Spinal cord (tissue), 10 donors: ENCODE measurements around the gene SLC12A5. TPM values are rescaled to one million over a fixed set of nuclear protein-coding genes. Genes with fewer than 3 reads are reported as not detected.

ENCODE experiments used
- DNase-seq, 6 donors: peaks; one replicate each; pipeline versions ENCODE4 v3.0.0 to v3.0.0-alpha.2; 2013 to 2015; ENCODE audit warnings: low spot score in 6 of 6, low read depth in 4 of 6
- H3K27ac ChIP-seq: one replicate; pipeline ENCODE4 v1.5.1; 2013; ENCODE audit warnings: low read depth, low read length, control low read depth
- H3K27me3 ChIP-seq: one replicate; pipeline ENCODE4 v1.6.1; 2013; ENCODE audit warnings: low read length; ENCODE audit not compliant: control insufficient read depth, insufficient read depth
- H3K36me3 ChIP-seq: one replicate; pipeline ENCODE4 v1.6.1; 2013; ENCODE audit warnings: low read length; ENCODE audit not compliant: control insufficient read depth, insufficient read depth
- H3K4me1 ChIP-seq: one replicate; pipeline ENCODE4 v1.6.1; 2013; ENCODE audit warnings: low read length; ENCODE audit not compliant: control insufficient read depth, insufficient read depth
- H3K4me3 ChIP-seq: one replicate; pipeline ENCODE4 v1.5.1; 2013; ENCODE audit warnings: low read depth, low read length, control low read depth
- H3K9me3 ChIP-seq: one replicate; pipeline ENCODE4 v1.6.1; 2013; ENCODE audit warnings: low read length; ENCODE audit not compliant: control insufficient read depth, insufficient read depth
- WGBS: methylation state at CpG from one replicate; pipeline ENCODE4 v1.1.5; 2013; ENCODE audit warnings: missing lambda C conversion rate; ENCODE audit not compliant: insufficient coverage; 5-methylcytosine and 5-hydroxymethylcytosine counted together
- polyA plus RNA-seq, 2 donors: library from polyadenylated mRNA; unstranded; fragments of 120-200 nt; gene quantifications; one replicate each; pipeline ENCODE4 v1.2.1, GENCODE V29; 2013; ENCODE audit not compliant: insufficient read length in 2 of 2
- total RNA-seq, 2 donors: library from RNA; depleted of rRNA in 1 of 2; stranded (reverse); fragments of 120-200 nt in 1 of 2; fragments of >200 nt in 1 of 2; gene quantifications; one replicate each; pipeline versions ENCODE4 v1.2.3 to v1.2.4, GENCODE V29; 2013 to 2014
- donor health status: healthy.

The SLC12A5 gene
- total and polyA plus RNA-seq, 4 donors = 26.2 to 191 (median 130) TPM

DNA sequence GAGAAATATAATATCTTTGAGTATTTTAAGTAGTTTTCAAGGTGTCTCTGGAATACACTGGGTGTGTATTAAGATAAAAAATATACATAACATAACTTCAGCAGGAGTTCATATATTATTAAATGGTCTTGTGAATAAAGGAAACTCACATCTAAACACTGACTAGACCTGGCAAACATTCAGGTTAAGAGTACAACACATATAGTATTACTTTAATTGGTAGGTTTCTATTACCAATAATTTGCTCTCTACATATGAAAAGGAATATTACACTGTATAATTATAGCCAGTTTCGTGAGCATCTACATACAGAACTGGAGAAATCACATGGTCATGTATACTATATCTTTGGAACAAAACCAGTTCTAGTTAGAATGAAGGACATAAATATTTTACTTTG lies 52.1 kb downstream of the SLC12A5 start:
- Histone ChIP-seq H3K36me3 (peaks cover 9% of the 10 kb centered on the region), H3K27me3 (no peaks in the 10 kb centered on the region), H3K4me1 (peaks cover 11% of the 10 kb centered on the region), H3K9me3 (no peaks in the 10 kb centered on the region), H3K4me3 (no peak overlapping the region), H3K27ac (no peak overlapping the region)
- DNase-seq = no peak
- no CpG with 5 or more reads among the region's 1 CpG for WGBS

GRCh38 chr20:46083101-46083500 lies 54.1 kb downstream of the SLC12A5 start:
- WGBS = 60% methylated on average over 4 of the region's 6 CpGs
- H3K4me1 ChIP-seq = peaks cover 10% of the 10 kb centered on the region

DNA sequence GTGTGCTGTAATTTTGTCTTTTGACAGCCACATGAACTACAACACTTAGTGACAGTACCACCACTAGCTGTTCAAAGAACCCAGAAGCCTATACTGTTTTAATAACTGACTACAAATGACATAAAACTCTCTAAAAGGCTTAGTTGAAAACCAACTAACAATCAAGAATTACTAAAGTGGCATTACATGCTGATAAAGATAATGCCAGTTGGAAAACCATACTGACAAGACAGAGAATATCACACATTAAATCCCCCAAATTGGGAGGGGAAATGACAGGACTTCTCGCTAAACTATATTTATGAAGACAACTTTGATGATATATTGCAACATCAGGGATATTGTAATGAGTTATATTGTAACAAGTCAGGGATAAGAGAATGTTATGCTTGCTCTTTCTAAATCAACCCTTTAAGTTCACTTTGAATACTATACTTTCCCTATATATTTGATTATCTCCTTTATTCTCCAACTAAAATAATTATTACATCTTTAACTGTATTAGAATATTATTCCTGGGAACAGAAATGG lies 54.6 kb downstream of the SLC12A5 start:
- H3K27ac ChIP-seq = no peak overlapping the region
- H3K4me1 ChIP-seq = peaks cover 10% of the 10 kb centered on the region
- no peaks in the 10 kb centered on the region for H3K9me3 ChIP-seq
- no peak overlapping the region for H3K4me3 ChIP-seq
- no peaks in the 10 kb centered on the region for H3K27me3 ChIP-seq
- H3K36me3 ChIP-seq = peaks cover 5% of the 10 kb centered on the region
- no peak for DNase-seq
- no CpG with 5 or more reads among the region's 1 CpG for WGBS

More at GRCh38 chr20:46083101-46083500, 54.1 kb downstream of the SLC12A5 start:
- Histone ChIP-seq H3K27ac (no peak overlapping the region), H3K27me3 (no peaks in the 10 kb centered on the region), H3K4me3 (no peak overlapping the region), H3K9me3 (no peaks in the 10 kb centered on the region), H3K36me3 (peaks cover 5% of the 10 kb centered on the region)
- no peak for DNase-seq

- Histone ChIP-seq H3K27me3 (no peaks in the 10 kb centered on the region), H3K27ac (no peak overlapping the region), H3K4me1 (peaks cover 4% of the 10 kb centered on the region), H3K36me3 (peaks cover 2% of the 10 kb centered on the region), H3K4me3 (no peak overlapping the region), H3K9me3 (no peaks in the 10 kb centered on the region)
- WGBS = 83% methylated on average over 3 of the region's 3 CpGs
- no peak for DNase-seq
Measured at GRCh38 chr20:46084805-46085178, 55.8 kb downstream of the SLC12A5 start.

- H3K27me3 ChIP-seq = no peaks in the 10 kb centered on the region
- peaks cover 2% of the 10 kb centered on the region for H3K36me3 ChIP-seq
- DNase-seq = peak in 1 of 6 donors; percentile 78
- H3K4me1 ChIP-seq = peaks cover 4% of the 10 kb centered on the region
- H3K9me3 ChIP-seq = no peaks in the 10 kb centered on the region
- H3K4me3 ChIP-seq = no peak overlapping the region
- WGBS = 80% methylated on average over 1 of the region's 4 CpGs
- H3K27ac ChIP-seq = no peak overlapping the region
Measured at GRCh38 chr20:46085179-46085851, 56.3 kb downstream of the SLC12A5 start.

GRCh38 chr20:46087161-46087560 lies 58.1 kb downstream of the SLC12A5 start:
- no peak overlapping the region for H3K27ac ChIP-seq
- no peaks in the 10 kb centered on the region for H3K27me3 ChIP-seq
- H3K36me3 ChIP-seq = peaks cover 2% of the 10 kb centered on the region
- peak in 1 of 6 donors; percentile 45 for DNase-seq
- no peak overlapping the region for H3K4me3 ChIP-seq
- WGBS = 100% methylated on average over 1 of the region's 8 CpGs
- no peaks in the 10 kb centered on the region for H3K9me3 ChIP-seq
- peaks cover 4% of the 10 kb centered on the region for H3K4me1 ChIP-seq

GRCh38 chr20:46088409-46089166 lies 59.6 kb downstream of the SLC12A5 start:
- Histone ChIP-seq H3K4me3 (peak overlapping the region; percentile 81), H3K9me3 (no peaks in the 10 kb centered on the region), H3K27me3 (no peaks in the 10 kb centered on the region), H3K36me3 (peaks cover 2% of the 10 kb centered on the region), H3K27ac (peak overlapping the region; percentile 90), H3K4me1 (peaks cover 4% of the 10 kb centered on the region)
- peak in 2 of 6 donors; percentile 30 to 32 for DNase-seq
- WGBS = 2% methylated on average over 19 of the region's 22 CpGs

GRCh38 chr20:46089167-46089416 lies 60.1 kb downstream of the SLC12A5 start:
- no peaks in the 10 kb centered on the region for H3K27me3 ChIP-seq
- peak overlapping the region; percentile 81 for H3K4me3 ChIP-seq
- no peaks in the 10 kb centered on the region for H3K9me3 ChIP-seq
- H3K27ac ChIP-seq = peak overlapping the region; percentile 90
- DNase-seq = no peak
- peaks cover 4% of the 10 kb centered on the region for H3K4me1 ChIP-seq
- WGBS = under 1% methylated on average over 31 of the region's 31 CpGs
- peaks cover 2% of the 10 kb centered on the region for H3K36me3 ChIP-seq

DNA sequence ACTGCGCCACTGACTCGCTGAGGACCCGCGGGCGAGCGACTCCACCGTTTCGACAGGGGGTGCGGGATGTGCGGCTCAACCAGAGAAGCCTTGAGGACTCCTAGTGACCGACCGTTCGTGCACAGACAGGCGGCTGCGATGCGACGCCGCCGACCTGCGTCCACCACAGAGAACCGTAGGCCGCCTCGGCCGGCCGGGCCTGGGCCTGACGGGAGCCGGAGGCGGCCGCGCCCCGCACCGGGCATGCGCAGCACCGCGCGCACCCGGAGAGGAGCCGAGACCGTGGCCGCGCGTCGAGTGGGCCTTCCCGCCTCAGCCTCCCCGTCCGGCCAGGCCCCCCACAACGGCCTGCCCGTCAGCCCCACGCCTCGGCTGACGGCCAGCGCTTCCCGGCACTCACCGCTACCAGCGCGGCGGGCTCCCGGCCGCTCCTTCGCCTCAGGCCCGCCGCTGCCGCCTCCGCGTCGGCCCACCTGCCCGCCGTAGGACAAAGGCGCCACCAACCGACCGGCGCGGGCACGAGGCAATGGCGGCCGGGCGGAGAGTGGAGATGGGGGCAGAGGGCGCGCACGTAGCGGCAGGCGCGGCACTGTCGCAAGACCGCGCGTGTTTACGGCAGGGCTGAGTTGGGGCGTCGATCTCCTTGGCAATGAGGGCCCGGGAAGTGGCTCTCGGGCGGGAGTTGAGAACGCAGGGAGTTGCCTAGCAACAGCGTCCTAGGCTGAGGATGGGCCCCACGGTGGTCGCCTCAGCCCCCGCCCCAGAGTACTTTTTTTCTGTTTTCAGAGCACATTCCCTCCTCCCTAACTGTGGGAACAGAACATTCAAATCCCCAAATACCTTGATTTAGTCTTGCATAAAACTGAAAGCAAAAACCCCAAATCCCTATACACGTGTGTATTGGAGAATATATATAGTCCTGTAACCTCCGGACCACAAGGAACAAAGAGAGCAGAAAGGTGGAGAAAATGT lies 60.7 kb downstream of the SLC12A5 start, which contains the start of gene NCOA5:
Gene NCOA5 (minus strand): TSS at position 546 of the 972 bp plus-strand sequence. CDS start 10,538 bp downstream, outside the sequence.
- Histone ChIP-seq H3K36me3 (peaks cover 2% of the 10 kb centered on the region), H3K9me3 (no peaks in the 10 kb centered on the region), H3K4me3 (peak within 1 kb of the TSS; percentile 81), H3K27ac (peak within 1 kb of the TSS; percentile 90), H3K27me3 (no peaks in the 10 kb centered on the region), H3K4me1 (peaks cover 4% of the 10 kb centered on the region)
- peak; percentile 87 to 99 (median 91) for DNase-seq
- under 1% methylated on average over 96 of the region's 100 CpGs for WGBS
